A172 (cell line): ENCODE measurements around the gene RASAL2. TPM values are rescaled to one million over a fixed set of nuclear protein-coding genes. Genes with fewer than 3 reads are reported as not detected.

Experiments
- DNase-seq: peaks from one replicate; pipeline ENCODE4 v3.0.0-alpha.2; 2015; ENCODE audit warnings: low spot score
- total RNA-seq: library from RNA; depleted of rRNA; stranded (reverse); fragments of >200 nt; shearing (Covaris generic); gene quantifications from 2 replicates; pipeline ENCODE4 v1.2.3, GENCODE V29; 2014

RASAL2 gene
- total RNA-seq, 1 experiment from 2014 or later: 18.7 TPM

DNA sequence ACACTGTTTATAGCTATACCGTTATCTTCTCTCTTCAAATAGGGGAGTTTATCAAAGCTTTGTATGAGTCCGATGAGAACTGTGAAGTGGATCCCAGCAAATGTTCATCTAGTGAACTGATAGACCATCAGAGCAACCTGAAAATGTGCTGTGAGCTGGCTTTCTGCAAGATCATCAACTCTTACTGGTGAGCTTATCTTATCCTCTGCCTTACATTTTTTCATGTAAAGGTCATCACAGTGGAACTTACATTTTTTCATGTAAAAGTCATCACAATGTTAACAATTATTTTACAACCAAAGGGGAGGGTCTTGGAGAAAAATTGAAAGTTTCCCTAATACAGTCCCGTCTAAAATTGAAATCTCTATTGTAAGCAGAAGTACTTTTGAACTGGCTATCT, 357.6 kb downstream of the RASAL2 start:
- peak; percentile 61 for DNase-seq

DNA sequence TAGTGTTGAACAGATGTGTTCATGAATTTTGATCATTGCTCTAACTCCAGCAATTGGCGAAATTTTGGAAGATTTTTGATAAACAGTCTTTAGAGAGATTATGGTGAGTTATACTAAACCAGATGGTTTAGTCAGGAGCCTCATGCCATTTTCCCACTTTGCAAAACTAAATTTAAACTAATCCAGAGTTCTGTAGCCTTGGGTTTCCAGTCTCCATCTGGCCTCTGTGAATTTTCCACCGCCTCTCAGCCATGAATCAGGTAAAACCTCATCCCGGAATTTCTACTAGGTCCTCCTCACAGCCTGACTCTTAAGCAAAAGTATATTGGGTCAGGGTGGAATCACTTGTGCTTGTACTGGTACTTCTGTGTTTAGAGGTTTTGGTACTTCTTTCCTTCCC, 358.1 kb downstream of the RASAL2 start:
- no peak for DNase-seq

DNA sequence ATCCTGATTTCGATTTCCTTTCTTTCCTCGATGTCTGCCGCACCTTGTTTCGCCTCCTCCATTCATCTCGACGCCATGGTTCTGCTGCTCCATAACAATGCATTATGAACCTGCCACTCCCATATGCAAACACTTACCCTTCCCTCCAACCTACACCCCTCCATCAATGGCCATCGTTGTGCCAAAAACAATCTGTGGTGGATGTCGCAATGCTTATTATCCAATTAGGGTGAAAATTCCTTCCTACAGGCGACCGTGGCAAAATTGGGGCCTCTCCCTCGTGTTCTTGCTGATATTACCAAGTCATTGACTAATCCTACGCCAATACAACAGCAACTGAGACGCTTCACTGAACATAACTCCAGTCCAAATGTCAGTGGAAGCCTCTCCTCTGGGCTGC, 362.6 kb downstream of the RASAL2 start:
- DNase-seq: no peak

DNA sequence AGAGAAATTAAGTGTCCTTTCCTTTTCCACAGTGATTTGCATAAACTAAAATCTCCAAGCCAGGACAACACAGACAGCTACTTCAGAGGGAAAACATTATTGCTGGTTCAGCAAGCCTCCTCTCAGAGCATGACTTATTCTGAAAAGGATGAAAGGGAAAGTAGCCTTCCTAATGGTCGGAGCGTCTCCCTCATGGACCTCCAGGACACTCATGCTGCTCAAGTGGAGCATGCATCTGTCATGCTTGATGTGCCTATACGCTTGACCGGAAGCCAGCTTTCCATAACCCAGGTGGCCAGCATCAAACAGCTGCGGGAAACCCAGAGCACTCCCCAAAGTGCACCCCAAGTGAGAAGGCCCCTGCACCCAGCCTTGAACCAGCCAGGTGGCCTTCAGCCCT, 363.7 kb downstream of the RASAL2 start:
- no peak for DNase-seq

DNA sequence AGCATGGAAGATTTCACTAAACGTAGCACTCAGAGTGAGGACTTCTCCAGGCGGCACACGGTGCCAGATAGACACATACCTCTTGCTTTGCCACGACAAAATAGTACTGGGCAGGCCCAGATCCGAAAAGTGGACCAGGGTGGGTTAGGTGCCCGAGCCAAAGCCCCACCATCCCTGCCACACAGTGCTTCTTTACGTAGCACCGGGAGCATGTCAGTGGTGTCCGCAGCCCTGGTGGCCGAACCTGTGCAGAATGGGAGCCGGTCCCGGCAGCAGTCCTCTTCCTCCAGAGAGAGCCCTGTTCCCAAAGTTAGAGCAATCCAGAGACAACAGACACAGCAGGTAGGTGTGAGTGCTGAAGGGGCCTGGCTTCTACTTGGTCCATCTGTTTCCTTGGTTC, 364.3 kb downstream of the RASAL2 start:
- no peak for DNase-seq

DNA sequence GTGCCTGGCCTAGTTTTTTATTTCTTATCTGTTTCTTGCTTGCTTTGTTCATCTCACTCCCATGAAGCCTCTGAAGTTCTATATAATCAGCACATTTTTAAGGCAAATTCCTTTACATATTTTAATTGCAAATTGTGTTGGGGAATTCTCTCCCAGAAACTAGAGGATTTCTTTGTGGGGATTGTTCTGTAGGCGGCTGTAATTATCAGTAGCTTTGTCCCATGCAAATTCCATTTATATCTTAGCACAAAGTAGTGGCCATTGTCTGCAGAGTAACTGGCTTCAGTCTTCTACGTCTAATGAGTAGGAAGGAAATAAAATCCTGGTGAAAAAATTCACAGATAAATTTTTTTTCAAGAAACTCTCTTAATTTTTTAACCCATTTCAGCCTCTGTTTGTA, 367.2 kb downstream of the RASAL2 start:
- no peak for DNase-seq

DNA sequence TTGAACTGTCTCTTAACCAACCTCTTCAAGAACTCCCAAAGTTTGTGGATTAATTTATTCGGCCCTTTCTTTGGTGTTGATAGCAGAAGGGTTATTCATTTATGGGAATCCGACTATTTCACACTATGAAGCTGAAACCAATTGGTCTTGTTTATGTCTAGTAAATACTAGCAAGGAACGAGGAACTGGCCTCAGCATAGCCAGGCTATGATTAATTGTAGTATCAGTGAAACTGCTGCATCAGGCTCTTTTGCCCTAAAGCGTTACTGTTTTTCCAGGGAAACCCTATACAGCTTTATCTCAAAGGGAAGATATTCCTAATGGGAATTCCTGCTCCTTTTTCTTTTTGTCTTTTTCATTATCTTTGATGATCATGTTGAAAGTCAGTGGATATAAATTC, 367.8 kb downstream of the RASAL2 start:
- no peak for DNase-seq

DNA sequence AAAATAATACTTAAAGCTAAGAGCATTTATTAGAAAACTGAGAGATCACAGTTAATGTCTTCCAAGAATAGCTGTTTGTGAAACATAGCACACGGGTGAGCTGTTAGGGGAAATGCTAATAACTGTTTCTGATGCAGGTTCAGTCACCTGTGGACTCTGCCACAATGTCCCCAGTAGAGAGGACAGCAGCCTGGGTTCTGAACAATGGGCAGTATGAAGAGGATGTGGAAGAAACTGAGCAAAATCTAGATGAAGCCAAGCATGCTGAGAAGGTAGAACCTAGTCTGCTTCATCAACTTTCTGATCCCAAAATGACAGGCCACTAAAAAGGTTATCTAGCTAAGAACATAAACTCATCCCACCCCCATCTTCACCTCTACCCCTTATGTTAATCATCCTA, 370.2 kb downstream of the RASAL2 start:
- no peak for DNase-seq

DNA sequence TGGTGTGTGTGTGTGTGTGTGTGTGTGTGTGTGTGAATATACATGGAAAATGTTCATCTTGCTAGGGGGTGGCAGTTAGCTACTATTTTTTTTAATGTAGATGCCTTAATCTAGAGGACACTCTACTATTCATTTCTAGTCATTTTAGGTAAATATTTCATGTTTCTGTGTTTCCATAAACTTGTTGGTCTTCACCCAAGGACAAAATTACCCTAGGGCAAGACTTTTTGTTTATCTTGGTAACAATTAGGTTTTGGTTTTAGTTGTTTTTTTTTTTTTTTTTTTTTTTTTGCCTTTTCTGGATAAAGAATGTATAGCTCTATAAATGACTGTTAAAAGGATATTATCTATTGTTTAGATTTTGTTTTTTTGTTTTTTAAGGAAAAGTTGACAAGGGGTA, 370.7 kb downstream of the RASAL2 start:
- no peak for DNase-seq

DNA sequence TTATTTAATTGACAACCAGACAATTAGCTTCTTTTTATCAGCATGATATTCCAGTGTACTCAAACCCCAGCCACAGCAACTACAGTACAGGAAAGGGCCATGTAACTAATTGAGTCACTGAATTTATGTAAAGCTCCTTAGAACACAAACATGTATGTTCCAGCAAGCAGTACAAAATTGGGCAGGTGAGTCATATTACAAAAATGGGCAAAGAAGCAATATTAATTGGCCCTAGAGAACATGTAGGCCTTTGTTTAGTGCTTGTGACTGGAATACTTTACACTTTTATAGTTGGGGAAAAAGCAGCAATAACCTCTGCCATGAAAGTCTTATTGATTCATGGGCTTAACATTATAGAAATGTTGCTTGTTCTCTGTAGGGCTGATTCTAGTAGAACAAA, 371.1 kb downstream of the RASAL2 start:
- no peak for DNase-seq

DNA sequence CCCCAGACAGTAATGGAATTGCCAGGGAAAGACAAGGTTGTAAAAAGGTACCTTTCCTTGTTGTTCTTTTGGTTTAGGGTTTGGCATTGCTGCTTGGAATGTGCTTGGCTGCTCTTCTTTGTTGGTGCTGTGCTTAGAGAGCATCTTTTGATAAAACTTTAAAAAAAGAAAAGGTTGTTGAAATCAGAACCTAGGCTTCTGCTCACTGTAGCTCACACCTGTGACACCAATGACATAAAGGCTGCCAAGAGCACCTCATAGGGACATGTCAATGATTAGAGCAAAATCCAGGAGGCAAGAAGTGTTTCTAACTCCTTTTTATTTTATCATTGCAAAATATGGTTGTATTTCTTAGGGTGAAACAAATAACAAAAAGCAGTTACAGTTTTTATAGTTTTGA, 373.9 kb downstream of the RASAL2 start:
- DNase-seq: no peak

DNA sequence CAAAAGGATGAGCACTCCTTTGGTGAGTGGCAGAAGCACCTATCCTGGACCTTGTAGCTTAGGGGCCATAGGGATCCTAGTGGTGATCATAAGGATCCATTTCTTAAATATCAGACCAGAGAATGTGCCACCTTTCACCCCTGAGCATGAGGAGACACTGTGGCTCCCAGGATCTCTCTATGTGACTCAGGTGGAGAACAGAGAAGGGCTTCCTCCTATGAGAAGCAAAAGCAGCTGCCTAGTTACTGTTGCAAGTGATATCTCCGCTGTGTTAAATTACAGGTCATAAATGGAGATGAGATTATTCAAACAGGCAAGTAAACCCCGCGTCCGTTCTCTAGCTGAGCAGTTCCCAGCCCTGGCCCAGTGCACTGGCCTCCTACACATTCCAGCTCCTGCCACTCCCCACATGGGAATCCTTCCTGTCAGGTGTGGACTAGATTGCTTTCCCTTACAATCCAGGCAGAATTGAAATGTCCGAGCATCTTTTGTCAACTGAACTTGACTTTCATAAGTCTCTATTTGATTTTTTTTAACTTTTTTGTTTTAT, 376.6 kb downstream of the RASAL2 start:
- DNase-seq: no peak

DNA sequence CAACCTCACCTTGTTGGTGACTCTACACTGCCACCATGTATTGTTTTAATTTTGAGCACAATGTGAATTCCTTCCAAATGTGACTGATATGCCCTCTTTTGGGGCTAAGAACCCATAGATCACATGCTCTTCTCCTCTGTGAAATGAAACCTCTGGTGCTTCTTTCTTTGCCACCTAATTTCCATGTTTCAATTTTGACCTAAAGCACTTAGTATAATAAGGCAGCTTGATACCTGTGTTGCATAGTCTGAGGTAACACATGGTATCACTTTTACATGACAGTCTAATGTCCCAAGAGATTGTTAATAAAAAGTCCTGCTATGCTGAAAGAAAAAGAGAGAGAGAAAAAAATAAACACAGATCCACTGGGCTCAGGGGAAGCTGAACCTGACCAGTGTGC, 378.6 kb downstream of the RASAL2 start:
- no peak for DNase-seq

DNA sequence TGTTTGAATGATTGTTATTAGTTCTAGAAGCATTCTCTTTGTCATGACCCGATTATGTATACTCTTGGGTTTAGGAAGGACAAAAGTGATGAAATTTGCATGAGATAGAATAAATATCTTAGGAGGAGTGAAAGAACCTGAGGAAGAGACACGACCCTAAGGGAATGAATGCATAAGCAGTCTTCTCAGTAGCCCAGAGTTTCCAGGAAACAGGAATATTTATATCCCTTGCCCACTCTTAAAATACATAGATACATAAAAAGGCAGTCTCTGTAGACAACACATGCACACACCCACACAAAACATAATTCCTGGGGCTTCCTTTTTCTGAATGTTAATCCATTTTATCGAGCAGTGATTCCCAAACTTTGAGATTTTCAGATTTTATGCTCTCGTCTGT, 383.5 kb downstream of the RASAL2 start:
- DNase-seq: no peak

DNA sequence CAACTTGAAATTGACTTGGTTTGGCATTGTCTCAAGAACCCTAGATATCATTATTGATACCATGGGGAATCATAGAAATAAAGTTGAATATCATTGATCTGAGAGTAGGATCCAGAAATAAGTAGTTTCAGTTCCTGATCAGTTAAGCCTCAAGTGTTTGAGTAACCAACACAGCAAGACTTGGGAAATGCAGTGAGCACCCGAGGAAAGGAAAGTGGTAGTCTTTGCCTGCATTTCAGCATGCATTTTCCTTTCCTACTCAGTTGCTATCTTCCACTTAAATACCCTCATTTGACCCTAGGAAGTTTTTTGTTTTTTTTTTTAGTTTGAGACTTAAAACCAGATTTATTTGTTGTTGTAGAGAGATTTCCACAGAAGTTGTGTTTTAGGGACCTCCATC, 383.9 kb downstream of the RASAL2 start:
- no peak for DNase-seq

DNA sequence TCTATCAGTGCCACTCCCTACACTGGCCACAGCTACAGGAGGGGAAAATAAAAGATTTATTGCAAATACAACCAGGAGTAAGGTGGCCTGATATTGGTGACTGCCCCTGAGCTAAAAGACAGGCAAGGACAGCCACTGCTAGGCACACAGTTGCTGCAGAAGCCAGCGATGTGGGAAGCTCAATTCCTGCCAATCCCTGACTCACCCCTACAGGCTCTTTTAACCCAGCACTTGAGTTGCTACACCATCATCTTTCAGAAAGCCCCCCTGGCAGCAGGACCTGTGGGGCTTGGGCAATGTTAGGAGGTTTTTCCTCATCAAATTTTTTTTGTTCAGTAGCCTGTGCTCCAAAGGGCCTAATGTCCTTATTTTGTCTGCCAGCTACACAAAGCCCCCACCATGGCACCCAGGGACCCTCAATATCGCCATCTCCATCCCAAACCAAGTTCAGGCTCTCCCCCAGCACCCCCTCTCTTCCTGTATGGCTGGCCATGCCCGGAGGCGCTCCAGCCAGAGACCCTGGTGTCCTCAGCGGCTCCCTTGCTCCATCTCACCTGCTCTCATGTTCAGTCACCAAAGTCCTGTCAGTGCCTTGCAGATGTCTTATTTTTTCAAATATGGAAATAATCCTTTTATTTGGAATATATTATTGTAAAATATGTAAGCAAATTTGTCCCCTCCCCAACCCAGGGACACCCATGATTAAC, 389.5 kb downstream of the RASAL2 start:
- no peak for DNase-seq

DNA sequence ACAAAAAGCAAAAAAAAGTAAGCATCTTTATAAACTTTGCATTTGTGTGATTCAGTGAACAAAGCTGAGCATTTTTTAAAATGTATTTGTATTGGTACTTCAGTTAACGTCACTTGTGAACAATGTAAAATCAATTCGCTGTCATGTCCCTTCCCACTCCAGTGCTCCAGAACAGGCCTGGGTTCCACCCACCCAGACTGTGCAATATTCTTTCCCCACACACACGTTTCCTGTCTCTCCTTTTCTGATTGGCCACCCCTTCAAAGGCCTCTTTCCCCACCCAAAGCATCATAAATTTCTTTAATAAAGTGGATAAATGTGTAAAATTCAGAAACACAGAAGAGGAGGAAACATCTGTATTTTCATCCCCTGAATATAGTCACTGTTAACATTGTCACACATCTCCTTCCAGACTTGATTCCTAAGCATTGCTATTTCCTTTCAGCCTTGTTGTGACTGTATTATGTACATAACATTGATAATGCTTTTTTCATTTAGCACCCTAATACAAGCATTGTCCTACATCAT, 390.9 kb downstream of the RASAL2 start:
- no peak for DNase-seq

DNA sequence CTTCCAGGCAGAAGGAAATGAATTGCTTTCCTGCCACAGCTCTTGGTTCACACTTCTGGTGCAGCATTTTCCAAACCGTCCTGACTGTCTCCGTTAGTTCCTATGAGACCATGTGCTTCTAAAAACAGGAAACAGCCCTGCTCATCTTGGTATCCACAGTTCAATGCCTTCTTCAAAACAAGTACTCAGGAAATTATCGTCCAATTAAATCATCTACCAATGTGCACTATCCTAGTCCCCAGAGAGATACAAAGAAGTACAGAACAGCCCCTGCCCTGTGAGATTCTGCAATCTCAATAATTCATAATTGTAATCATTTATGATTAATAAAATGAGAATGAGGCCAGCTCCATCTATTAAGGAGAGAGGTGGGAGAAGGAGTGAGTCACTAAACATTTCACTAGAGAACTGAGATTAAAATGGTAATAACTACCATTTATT, 391.7 kb downstream of the RASAL2 start:
- no peak for DNase-seq

DNA sequence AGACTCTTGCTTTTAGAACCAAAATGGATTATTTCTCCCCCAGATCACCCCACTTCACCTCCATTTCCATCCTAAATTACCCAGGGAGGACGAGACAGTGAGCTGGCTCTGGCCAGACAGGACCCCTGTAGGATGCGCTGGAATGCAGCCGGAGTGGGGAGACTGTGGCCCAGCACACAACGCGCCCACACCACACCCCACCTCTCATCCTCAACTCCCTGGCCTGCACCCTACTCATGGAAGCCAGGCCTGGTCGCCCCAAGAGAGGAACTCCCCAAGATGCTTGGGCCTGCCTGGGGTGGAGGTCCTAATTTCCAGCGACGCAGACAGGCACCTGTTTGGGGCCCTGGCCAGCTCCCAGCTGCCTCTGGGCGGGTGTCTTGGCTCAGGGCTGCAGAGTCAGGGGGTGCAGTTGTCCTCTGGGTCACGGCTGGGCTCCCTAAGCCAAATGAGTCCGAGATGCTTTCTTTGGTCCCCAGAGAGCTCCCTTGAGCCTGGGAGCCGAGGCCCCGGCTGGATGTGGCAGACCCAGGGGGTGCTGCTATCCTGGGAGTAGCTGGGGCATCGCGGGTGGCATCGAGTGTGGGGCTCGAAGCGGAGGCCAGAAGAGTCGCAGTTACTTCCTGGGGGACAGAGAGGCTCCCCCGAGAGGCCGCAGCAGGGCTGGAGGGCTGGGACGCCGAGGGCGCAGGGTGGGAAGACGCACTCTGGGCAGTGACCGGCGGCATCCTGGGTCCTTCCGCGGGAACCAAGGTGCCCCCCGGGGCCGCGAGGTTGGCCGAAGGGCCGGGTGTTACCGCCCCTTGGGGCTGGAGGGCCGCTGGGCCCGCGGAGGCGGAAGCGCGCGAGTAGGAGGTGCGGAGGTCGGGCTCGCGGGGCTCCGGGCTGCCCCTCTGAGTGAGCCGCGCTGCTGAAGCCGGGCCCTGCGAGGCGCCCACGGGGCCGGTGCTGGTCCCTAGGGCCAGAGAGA, 392.5 kb downstream of the RASAL2 start:
- no peak for DNase-seq

DNA sequence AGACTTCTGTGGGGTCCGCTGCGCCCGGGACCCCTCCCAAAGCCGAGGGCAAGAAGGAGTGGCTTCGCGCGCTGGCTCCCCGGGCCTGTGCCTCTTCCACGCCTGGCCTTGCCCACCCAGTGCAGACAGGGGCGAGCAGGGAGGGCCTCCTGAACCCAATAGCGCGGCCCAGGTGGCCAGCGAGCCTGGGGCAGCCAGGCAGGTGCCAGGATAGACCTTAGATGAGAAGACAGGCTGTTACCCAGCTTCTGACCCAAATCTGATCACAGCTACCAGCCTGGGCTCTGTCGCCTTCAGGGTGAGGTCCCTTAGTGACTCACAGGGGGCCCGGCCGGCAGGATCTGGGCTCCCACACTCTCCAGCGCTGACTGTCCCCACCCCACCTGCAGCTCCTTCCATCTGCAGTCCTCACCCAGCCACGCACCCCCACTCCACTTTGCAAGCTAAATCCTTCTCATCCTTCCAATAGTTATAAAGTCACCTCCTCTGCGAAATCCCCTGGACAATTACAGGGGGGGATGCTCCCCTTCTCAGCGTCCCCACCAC, 393.2 kb downstream of the RASAL2 start:
- no peak for DNase-seq

DNA sequence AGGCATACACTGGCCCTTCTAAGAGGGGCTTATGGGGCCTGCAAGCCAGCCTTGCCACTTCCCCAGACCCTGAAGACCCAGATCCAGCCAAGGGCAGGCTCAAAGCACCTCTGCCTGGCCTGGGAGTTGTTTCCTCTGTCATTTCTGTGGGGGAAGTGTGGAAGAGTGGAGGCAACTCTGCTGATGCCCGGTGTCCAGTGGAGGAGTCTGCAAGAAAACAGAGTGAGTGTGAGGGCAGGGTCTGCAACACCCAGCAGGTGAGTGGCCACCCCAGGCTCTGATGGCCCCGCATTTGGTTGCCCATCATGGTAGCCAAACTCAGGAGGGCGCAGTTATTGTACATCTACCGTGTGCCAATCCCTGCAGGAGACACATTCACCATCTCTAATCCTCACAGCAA, 394.5 kb downstream of the RASAL2 start:
- no peak for DNase-seq

DNA sequence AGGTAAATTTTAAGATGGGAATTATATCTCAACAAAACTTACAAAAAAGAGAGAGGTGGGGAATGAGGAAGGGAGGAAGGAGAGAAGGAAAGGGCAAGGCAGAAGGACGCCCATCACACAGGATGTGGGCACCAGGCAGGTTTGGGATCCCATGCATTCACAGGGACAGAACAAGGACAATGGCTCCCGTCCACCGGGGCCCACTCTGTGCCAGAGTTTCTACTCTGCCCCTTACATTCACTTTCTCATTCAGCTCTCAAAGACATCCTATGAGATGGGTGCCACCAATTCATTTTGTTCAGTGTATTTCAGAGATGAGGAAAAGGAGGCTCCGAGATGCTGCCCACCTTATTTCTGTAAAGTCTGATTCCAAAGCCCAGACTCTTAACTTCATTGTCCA, 395.5 kb downstream of the RASAL2 start:
- DNase-seq: no peak
